PFSK-1 (cell line): Measurements from ENCODE around the gene TACC3.

Experiments used
- FOXP2 ChIP-seq: optimal IDR thresholded peaks from 2 replicates; pipeline ENCODE3; 2011; ENCODE audit warnings: borderline replicate concordance, control low read depth, inconsistent platforms; ENCODE audit not compliant: insufficient read depth; ENCODE audit errors: extremely low read length, extremely low read depth
- POLR2AphosphoS5 ChIP-seq: IDR thresholded peaks from 2 replicates; pipeline ENCODE4 v1.6.1; 2012; ENCODE audit warnings: low read depth, mild to moderate bottlenecking, control low read depth, low read length, moderate library complexity
- REST ChIP-seq, 2 experiments: IDR thresholded peaks; 2 replicates each; pipeline versions ENCODE4 v1.6.1 to v1.8.0; 2011 to 2012; ENCODE audit warnings: low read depth in 2 of 2, low read length in 2 of 2, control low read depth in 1 of 2, inconsistent platforms in 1 of 2, mild to moderate bottlenecking in 1 of 2, moderate library complexity in 1 of 2; ENCODE audit not compliant: insufficient read depth in 1 of 2
- SIN3A ChIP-seq: IDR thresholded peaks from 2 replicates; pipeline ENCODE4 v1.6.1; 2012; ENCODE audit warnings: mild to moderate bottlenecking, low read length, moderate library complexity, borderline replicate concordance; ENCODE audit not compliant: insufficient read depth
- TAF1 ChIP-seq: IDR thresholded peaks from 2 replicates; pipeline ENCODE4 v1.6.1; 2012; ENCODE audit warnings: low read length, control low read depth, borderline replicate concordance; ENCODE audit not compliant: insufficient read depth

TACC3 gene

GRCh38 chr4:1772853-1773538 is 51.7 kb downstream of the TACC3 start:
- TF ChIP-seq TAF1 (no peak), REST (IDR thresholded peaks at IDR 0.05; ENCODE audit: insufficient read depth in 1 of 2, low read depth in 2 of 2, low read length in 2 of 2) (no peak), POLR2AphosphoS5 (no peak), FOXP2 (no peak), SIN3A (no peak)

GRCh38 chr4:1773754-1774153 is 52.4 kb downstream of the TACC3 start:
- TF ChIP-seq REST (IDR thresholded peaks at IDR 0.05; ENCODE audit: insufficient read depth in 1 of 2, low read depth in 2 of 2, low read length in 2 of 2), result no peak
- TF ChIP-seq FOXP2, result no peak
- TF ChIP-seq POLR2AphosphoS5, result no peak
- TF ChIP-seq TAF1, result no peak
- no peak for TF ChIP-seq SIN3A

GRCh38 chr4:1775731-1776500 is 54.6 kb downstream of the TACC3 start:
- TF ChIP-seq FOXP2 (no peak), TAF1 (no peak), POLR2AphosphoS5 (no peak), REST (IDR thresholded peaks at IDR 0.05; ENCODE audit: insufficient read depth in 1 of 2, low read depth in 2 of 2, low read length in 2 of 2) (no peak), SIN3A (no peak)

- TF ChIP-seq TAF1 (no peak), POLR2AphosphoS5 (no peak), REST (IDR thresholded peaks at IDR 0.05; ENCODE audit: insufficient read depth in 1 of 2, low read depth in 2 of 2, low read length in 2 of 2) (no peak)
Observed at GRCh38 chr4:1776521-1777161, 55.3 kb downstream of the TACC3 start.
